GM19372 (cell line): ENCODE results near the gene GIT2.
"Not testable (repeated sequence)": the region's sequence is repeated elsewhere in the genome, so short reads cannot be mapped to it uniquely, and the experiment has no call there.

Experiments used
- ATAC-seq: cut with Tn5 transposase; IDR thresholded peaks from one replicate; pipeline ENCODE4 v1.9.1; 2021; ENCODE audit warnings: mild to moderate bottlenecking, low read depth, moderate library complexity; ENCODE audit not compliant: unreplicated experiment

GIT2 gene

GRCh38 chr12:109986236-109986635 is 9.9 kb downstream of the GIT2 start:
- ATAC-seq: not testable (repeated sequence)

- no peak for ATAC-seq
These were observed 12.6 kb downstream of the GIT2 start for GRCh38 chr12:109983432-109984142.

GRCh38 chr12:109982210-109982609 is 14.0 kb downstream of the GIT2 start:
- no peak for ATAC-seq

- no peak for ATAC-seq
These were observed 14.9 kb downstream of the GIT2 start for GRCh38 chr12:109981311-109981710.

- no peak for ATAC-seq
These were observed 23.3 kb downstream of the GIT2 start for GRCh38 chr12:109972821-109973220.

- ATAC-seq: no peak
These were observed 27.4 kb downstream of the GIT2 start for GRCh38 chr12:109968801-109969200.

GRCh38 chr12:109968032-109968420 is 28.1 kb downstream of the GIT2 start:
- ATAC-seq: no peak

- no peak for ATAC-seq
These were observed 28.7 kb downstream of the GIT2 start for GRCh38 chr12:109967383-109968031.

- ATAC-seq: no peak
These were observed 29.6 kb downstream of the GIT2 start for GRCh38 chr12:109966546-109966945.

GRCh38 chr12:109963743-109964429 is 32.3 kb downstream of the GIT2 start:
- ATAC-seq: no peak

GRCh38 chr12:109963330-109963729 is 32.8 kb downstream of the GIT2 start:
- no peak for ATAC-seq

- no peak for ATAC-seq
These were observed 33.8 kb downstream of the GIT2 start for GRCh38 chr12:109962398-109962797.

- ATAC-seq: no peak
These were observed 34.6 kb downstream of the GIT2 start for GRCh38 chr12:109961612-109962011.

GRCh38 chr12:109961201-109961600 is 35.0 kb downstream of the GIT2 start:
- ATAC-seq: no peak

- ATAC-seq: no peak
These were observed 36.6 kb downstream of the GIT2 start for GRCh38 chr12:109959411-109960093.

- ATAC-seq: no peak
These were observed 37.8 kb downstream of the GIT2 start for GRCh38 chr12:109958374-109958773.

GRCh38 chr12:109953656-109954055 is 42.5 kb downstream of the GIT2 start:
- ATAC-seq: no peak

- no peak for ATAC-seq
These were observed 43.3 kb downstream of the GIT2 start for GRCh38 chr12:109952873-109953272.

GRCh38 chr12:109952160-109952858 is 43.9 kb downstream of the GIT2 start:
- no peak for ATAC-seq

- ATAC-seq: no peak
These were observed 44.4 kb downstream of the GIT2 start for GRCh38 chr12:109951751-109952150.
